GM19193 (cell line): Measurements from ENCODE around the gene ZSCAN5C.

ENCODE experiments used
- POLR2A ChIP-seq: IDR thresholded peaks from 4 replicates; pipeline ENCODE4 v1.6.1; 2011; ENCODE audit not compliant: insufficient read depth, insufficient read length; ENCODE audit errors: extremely low read depth

ZSCAN5C gene

GRCh38 chr19:56223481-56223880 is 21.4 kb downstream of the ZSCAN5C start:
- no peak for TF ChIP-seq POLR2A

GRCh38 chr19:56245121-56245740 is 43.2 kb downstream of the ZSCAN5C start:
- TF ChIP-seq POLR2A, result no peak

GRCh38 chr19:56252699-56253422 is 50.8 kb downstream of the ZSCAN5C start:
- no peak for TF ChIP-seq POLR2A

GRCh38 chr19:56253737-56254136 is 51.7 kb downstream of the ZSCAN5C start:
- TF ChIP-seq POLR2A, result no peak

- TF ChIP-seq POLR2A, result no peak
Observed at GRCh38 chr19:56258272-56258671, 56.2 kb downstream of the ZSCAN5C start.
